ENCODE data around the gene CLEC3B. TPM values are rescaled to one million over a fixed set of nuclear protein-coding genes. Genes with fewer than 3 reads are reported as not detected.

CLEC3B gene
- total RNA-seq, 1 experiment from 2014 or later: not detected

DNA sequence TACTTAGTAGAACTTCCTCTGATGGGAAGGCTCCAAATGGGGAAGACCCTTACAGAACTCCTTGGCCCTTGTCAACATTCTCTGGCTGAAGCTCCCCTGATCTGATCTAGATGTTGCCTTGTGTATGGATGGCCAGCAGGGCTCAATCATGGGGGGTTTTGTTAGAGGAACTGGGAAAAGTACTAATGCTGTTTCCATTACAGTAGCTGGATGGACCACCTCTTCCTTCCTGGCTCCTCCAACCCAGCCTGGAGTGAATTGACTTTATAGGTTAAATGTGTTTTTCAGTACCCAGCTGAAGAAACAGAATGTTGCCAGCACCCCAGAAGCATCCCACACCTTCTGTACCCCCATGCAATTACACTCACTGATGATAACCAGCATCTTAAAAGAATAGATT lies 22.7 kb upstream of the CLEC3B start:
- no peak for DNase-seq (ENCODE audit: low read depth)

DNA sequence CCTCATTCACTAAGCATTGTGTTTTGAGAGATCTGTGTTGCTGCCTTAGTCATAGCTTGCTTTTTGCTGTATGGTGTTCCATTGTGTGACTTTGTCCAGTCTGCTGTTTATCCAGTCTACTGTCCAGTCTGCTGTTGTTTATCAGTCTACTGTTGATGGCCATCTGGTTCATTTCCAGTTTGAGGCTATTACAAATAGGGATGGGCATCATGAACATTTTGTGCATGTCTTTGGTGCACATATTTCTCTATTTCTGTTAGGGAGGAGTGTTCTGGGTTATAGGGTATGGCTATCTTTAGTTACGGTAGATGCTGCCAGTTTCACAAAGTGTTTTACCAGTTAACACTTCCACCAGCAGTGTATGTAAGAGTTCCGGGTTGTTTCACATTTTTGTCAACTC lies 22.2 kb upstream of the CLEC3B start:
- DNase-seq (ENCODE audit: low read depth): no peak

DNA sequence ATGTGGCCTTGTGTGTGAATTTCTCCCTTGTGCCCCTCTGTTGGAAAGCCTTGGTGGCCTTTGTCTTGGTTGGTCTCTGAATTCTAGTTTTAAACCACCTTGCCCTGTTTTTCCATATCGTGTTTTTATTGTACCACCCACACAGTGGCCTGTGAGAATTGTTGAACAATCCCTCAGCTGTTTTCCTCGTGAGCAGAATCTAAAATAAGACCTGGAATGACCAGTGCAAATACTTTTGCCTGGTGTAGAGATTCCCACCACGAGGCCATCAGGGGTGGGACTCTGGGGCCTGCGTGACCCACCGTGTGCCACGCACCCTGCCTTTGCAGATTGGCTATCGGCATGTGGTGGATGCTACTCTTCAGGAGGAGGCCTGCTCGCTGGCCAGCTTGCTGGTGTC lies 19.0 kb upstream of the CLEC3B start:
- DNase-seq (ENCODE audit: low read depth): no peak

DNA sequence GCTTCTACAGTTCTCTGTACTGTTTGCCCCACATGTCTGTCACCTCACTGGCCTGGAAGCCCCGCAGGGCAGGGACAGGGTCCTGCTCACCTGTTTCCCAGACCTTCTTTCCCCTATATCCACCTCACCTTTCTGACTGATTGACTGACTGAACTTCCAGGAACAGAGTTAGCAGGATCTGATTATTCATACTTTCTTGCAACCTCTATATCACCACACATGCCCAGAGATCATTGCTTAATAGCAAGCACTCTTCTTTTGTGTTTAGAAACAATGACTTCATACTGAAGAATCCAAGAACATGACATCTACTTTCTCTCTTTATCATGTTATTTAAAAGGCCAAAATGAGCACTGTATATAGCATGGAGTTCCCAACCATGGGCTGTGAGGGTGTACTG lies 18.0 kb upstream of the CLEC3B start:
- no peak for DNase-seq (ENCODE audit: low read depth)

DNA sequence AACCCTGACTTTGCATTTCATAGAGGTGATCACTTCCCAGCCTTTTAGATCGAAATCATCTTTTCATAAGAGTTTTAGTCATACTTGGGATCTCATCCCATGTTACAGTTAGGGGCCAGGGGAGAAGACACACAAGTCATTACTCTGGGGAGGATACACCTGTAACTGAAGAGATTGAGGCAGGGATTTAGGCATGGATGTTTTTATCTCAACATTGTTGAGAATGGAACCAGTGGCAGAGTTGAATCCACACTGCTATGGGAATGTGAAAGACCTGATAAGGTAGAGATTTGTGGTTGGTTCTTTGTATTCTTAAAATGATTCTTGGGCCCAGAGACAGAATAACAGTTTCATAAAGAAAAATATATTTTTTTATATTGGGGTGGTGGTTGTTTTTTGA lies 16.2 kb upstream of the CLEC3B start:
- no peak for DNase-seq (ENCODE audit: low read depth)

DNA sequence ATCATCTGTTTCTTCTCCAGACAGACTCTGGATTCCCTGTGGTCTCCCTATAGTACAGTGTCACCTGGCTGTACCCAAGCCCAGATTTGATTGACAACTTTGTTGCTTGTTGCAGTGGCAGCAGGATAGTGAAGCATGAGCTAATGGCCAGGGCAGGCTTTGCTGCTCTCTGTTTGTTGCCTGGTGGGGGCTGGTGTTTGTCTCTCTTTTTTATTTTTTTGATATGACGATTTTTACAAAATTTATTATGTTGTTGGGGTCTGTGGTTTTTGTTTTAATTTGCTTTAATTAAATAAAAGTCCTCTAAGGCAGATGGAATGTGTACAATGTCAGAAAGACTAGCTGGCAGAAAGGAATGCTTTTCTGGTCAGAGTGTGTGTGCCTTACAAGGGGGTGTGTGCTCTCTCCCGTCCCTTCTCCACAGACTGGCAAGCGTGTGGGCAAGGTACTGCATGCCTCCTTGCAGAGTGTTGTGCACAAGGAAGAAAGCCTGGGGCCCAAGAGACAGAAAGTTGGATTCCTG lies 15.2 kb upstream of the CLEC3B start:
- DNase-seq (ENCODE audit: low read depth): peak; percentile 72

DNA sequence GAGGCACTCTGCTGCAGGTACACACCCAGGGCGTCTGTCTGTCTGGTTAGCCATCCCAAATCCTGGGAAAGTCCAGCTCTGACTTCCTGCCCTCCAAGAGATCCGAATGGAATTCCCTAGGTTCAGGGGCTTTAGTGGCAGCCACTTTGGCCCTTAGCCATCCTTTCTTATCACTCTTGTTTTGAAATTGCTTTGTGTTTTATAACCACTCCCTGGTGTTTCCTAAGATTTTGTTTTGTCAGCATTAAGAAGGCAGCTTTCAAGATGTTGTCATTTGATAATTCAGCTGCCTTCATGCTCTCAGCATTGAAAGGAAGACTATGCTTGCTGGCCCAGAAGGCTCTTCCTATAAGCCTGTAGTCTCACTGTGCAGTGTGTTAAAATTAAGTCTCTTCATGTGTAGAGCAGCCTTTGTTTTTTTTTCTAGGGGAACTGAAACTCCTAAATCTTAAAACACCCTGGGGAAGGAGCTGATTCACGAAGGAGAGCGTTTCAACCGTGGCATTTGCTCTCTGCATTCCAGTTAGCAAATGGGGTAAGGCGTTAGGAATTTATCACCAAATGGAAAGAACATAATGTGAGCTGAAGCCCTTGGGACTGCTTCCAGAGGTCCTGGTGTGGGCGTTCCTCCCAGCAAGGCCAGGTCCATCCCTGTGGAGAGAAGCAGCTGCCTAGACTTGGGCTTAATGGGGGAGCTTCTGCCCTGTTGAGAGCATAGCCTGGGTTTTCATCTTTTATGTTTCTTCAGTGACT lies 14.2 kb upstream of the CLEC3B start:
- peak; percentile 68 for DNase-seq (ENCODE audit: low read depth)

DNA sequence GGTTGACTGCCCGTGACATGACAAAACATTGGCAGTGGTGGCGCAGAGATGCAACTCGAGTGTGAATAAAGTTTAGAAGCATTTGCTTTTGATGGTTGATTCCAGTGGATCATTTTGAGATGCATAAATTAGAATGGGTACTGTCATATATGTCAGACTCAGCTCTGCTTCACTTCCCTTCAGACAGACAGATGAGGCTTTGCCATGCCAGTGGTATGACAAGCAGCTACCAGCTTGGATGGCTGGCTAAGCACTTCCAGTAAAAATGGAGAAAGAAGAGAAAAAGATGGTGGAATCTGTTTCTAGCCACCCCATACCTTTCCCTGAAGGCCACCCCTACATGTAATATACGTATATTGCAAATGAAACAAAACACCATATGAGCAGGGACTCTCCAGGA lies 13.5 kb upstream of the CLEC3B start:
- DNase-seq (ENCODE audit: low read depth): no peak

DNA sequence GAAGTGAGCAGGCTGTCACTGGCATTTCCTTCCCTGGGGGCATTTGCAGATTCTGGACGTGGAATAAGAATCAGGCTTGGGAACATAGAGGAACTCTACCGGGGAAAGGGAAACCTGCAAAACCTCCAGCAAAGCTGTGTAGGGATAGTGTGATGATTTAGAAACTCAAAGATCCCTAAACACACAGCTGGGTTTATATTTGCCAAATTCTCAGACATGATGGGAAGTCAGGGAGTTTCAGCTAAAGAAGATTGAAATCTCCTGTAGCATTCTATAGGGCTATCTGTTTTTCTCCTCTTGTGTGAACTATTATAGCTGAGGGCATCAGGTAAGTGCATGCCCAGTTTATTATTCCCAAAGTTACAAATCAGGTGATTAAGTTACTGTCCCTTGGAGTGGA lies 9.2 kb upstream of the CLEC3B start:
- no peak for DNase-seq (ENCODE audit: low read depth)

DNA sequence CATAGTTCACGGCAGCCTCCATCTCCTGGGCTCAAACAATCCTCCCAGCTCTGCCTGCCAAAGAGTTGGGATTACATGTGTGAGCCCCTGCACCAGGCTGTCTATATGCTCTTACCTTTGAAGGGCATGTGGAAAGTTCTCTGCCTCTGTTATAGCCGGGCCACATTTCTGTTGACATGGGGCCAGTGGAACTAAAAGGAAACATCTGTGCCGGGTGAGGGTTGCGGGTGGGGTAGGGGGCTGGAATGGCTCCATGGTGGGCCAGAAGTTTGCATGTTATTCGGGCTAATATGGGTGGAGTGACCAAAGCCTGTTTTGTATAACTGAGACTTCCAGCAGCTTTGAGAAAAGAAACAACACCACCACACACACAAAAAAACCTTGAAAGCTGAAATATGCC lies 8.3 kb upstream of the CLEC3B start:
- no peak for DNase-seq (ENCODE audit: low read depth)

DNA sequence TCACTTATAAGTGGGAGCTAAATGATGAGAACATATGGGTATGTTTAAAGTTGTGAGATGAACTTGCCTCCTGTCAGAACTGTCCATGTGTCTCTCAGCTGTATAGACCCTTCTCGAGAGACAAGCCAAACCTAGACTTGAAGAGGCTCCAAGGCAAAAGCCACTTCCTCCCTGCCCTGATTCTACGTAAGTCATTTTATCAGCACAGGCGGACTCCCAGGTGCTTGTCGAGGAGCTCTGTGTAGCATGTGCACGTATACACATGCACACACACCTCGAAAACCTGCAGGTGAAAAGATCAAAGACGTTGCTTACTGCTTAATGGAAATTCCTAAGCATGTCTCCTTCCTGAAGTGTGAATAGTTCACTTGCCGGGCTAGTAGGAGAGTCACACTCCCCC lies 5.6 kb upstream of the CLEC3B start:
- no peak for DNase-seq (ENCODE audit: low read depth)

DNA sequence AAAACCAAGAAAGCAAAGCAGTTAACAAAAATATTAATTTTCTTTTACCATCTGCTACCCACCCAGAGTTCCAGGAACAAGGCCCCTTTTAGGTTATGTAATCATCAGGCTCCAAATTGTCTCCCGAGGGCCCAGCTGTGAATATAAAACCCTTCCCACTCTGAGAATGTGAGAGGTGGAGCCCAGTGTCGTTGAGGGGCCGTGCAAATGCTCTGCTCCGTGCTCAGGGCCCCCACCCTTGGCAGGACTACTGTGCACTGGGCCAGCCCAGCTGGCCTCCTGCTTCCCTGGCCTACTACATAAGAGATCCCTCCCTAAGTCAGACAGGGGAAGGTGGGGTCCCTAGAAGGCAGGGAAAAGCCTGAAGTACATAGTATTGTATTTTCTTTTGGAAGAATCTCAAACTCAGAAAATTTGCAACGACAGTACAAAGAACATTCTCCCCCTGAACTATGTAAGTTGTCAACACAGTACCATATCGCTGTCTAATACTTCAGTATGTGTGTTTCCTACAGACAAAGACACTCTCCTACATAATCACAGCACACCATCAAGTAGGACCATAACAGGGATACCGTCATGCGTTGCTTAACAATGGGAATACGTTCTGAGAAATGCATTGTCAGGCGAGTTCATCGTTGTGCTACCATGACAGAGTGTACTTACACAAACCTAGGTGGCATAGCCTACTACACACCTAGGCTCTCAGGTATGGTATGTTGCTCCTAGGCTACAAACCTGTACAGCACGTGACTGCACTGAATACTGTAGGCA lies 4.4 kb upstream of the CLEC3B start:
- DNase-seq (ENCODE audit: low read depth): no peak

DNA sequence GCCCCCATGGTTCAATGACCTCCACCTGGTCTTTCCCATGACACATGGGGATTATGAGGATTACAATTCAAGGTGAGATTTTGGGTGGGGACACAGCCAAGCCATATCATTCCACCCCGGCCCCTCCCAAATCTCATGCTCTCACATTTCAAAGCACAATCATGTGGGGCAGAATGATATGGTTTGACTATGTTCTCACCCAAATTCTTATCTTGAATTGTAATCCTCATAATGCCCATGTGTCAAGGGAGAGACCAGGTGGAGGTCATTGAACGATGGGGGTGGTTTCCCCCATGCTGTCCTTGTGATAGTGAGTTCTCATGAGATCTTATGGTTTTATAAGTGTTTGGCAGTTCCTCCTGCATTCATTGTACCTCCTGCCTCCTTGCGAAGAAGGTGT lies 2.4 kb upstream of the CLEC3B start:
- DNase-seq (ENCODE audit: low read depth): no peak

DNA sequence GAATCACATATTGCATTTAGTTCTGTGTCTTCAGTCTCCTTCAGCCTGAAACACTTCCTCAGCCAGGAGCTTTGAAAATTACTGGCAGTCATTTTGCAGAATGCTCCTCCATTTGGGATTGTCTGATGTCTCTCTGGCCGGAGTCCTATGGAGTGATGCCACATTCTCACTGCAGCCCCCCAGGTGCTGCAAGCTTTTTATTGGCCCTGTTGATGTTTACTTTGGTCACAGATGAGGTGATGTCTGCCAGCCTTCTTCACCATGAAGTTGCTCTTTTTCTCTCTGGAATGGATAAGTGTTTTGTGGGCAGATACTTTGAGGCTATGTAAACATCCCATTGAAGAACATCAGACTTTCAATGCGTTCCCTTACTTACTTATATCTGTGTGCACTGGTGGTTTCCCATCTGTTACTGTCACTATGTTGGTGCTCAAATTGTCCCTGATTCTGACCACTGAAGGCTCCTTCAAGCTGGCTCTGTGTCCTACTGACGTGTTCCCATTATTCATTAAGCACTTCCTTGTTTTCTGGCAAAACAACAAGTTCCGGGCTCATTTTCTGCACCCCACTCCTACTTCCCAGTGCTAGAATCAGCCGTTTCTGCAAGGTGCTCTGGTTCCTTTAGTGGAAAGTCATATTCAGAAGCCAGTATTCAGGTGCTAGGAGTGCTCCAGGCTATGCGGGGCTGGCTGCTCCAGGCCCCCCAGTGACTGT lies 1.4 kb upstream of the CLEC3B start:
- DNase-seq (ENCODE audit: low read depth): no peak

DNA sequence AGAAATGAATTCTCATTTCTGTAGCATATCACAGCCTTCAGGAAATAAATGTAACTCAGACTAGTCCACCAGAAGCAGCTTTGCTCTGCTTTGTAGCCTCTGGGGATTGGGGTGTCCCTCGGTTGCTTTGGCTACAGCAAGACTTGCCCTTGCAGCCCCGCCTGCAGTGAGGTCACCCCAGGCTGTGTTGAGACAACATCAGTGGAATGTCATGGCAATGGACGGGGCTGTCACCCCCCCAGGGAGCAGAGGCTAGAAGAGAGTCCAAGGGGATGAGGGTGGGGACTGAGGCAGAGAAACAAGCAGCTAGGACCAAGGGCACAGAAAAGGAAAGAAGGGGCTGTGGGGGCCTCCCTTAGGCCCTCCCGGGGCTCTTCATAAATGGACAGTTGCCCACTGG lies 854 bp downstream of the CLEC3B start:
- DNase-seq (ENCODE audit: low read depth): peak; percentile 45

DNA sequence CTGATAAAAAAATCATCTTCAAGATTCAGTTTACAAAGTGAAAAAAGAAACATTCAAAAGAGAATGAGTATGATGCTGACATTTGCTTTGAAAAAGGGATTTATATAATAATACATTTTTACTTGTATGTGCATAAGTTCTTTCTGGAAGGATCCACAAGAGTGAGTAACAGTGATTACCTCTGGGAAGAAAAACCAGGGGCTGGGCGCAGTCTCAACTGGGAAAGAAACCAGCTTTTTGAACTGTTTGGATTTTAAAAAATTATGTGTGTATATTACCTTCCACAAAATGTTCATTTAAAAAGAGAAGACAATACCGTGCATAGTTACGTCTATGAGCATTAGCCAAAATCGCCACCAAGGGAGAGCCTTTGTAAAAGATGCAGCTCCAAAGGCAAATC lies 1.3 kb downstream of the CLEC3B start:
- no peak for DNase-seq (ENCODE audit: low read depth)

DNA sequence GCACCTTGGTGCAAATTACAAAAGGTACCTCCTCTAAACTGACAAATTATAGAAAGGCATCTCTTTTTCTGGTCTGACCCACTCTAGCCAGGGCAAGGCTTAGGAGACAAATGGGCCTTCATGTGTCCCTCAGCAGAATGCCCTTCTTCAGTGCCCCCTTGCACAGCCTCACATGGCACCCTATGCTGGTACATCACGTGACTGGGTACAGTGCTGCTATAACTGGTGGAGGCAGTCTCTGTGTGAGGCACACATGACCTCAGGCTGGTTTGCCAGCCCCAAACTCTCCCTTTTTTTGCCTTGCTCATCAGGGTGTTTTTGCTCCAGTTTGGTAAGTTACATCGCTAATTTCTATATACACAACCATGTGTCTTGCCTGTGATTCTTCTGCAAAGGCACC lies 3.1 kb downstream of the CLEC3B start:
- no peak for DNase-seq (ENCODE audit: low read depth)

DNA sequence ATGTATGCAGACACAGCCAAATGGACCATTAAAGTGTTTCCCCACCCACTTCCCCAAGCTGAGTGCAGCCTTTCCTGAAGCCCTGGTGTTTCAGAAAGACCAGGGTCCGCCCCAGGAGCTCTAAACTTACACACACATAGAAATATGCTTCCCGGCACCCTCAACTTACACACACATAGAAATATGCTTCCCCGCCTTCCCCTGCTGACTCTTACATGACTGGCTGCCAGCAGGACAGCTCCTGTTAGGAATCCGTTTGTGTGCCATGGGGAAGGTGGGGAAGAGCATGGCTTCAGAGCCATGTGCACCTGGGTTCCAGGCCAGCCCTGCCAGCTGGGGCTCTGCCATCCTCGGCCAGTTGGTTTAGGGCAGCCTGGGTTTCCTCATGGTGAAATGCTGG lies 3.6 kb downstream of the CLEC3B start:
- DNase-seq (ENCODE audit: low read depth): peak; percentile 26

DNA sequence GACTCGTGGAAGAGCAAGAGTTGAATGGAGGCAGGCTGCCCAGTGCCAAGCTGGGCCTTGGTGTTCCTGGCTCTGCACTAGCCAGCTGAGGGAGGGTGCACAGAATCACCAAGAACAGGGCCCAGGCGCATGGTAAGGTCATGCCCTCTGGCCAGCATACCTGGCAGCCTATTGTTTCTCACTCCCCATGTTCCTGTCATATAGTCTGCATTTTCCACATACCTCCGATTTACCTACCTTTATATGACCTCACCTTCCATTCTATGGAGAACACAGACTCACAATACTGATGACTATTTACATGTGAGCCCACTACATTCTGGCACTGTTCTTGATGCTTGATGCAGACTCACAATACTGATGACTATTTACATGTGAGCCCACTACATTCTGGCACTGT lies 5.4 kb downstream of the CLEC3B start:
- DNase-seq (ENCODE audit: low read depth): no peak

DNA sequence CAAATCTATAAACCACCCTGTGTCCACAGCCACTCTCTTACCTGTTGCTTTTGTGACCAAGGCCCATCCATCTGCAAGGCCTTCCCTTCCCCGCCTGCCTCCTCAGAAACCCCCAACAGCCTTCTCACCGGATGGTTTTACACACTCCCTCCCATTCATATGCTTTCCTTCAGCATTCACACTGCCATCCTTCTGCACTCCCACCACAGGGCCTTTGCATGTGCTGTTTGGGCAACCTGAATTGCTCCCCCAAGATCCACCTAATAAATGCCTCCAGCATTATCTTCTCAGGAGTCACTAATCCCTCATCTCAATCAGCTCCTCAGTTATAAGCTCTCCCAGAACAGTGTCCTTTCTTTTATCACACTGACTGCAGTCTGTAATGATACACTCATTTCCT lies 6.0 kb downstream of the CLEC3B start:
- DNase-seq (ENCODE audit: low read depth): no peak

DNA sequence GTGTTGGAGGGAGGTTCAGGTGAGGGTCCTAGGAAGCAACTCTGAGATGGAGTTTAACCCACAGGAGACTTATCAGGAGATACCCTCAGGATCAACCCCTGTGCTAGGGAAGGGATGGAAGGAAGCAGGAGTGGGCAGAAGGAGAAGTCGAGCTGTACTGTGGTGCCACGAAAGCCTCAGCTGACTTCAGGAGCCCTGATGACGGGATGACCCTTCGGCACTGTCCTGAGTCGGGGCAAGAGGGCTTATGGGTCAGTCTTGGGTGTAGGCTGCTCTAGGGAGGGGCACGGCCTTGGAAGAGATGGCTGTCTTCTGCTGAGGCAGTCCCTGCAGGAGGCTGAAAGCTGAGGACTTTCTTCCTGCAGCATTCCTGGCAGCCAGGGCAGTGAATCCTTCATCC lies 7.7 kb downstream of the CLEC3B start:
- DNase-seq (ENCODE audit: low read depth): no peak

DNA sequence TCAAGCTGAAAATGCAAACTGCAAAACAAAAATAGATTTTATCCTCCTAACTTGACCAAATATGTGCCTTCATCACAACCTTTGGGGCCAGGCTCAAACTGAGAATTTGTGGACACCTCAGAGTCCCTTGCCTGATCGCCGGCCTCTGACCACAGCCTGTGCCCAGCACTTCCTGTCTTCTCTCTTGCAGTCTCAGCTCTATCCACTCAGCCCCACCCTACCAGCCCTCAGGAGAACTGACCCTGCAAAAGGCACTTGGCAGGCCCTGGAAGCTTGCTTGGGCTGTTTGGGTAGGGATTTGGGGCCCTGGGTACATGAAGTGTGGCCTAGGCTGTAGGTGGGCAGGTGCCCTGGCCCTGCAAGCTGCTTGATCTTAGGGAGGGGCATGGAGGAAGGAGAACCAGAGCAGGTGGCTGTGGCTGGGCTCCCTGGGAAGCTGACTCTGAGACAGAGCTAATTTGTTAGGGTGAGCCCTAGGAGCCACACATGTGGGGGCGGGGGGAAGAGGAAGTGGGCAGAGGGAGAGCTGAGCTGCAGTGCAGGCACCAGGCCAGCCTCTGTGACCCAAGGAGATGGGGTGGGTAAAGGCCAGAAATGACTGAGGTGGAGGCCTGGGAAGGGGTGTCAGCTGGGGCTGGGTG lies 8.6 kb downstream of the CLEC3B start:
- peak; percentile 23 for DNase-seq (ENCODE audit: low read depth)

All from Daoy (cell line).